Gastroesophageal sphincter (tissue), 3 donors: ENCODE results near the gene RNF123.
"Not testable (repeated sequence)": the region's sequence is repeated elsewhere in the genome, so short reads cannot be mapped to it uniquely, and the experiment has no call there.

Experiments used
- CTCF ChIP-seq, 4 experiments: fragments of 200-600 bp in 2 of 4; fragments of 450-650 bp in 2 of 4; sonication (generic) in 1 of 4; IDR thresholded peaks; one replicate each; pipeline ENCODE4 v1.5.1; 2017 to 2019; ENCODE audit warnings: antibody characterized with exemption in 4 of 4, mild to moderate bottlenecking in 2 of 4, moderate library complexity in 2 of 4
- EP300 ChIP-seq: sonication (generic); formaldehyde crosslinking; IDR thresholded peaks from one replicate; pipeline ENCODE4 v1.6.1; 2017; ENCODE audit warnings: antibody characterized with exemption, mild to moderate bottlenecking
- POLR2A ChIP-seq, 2 donors: fragments of 450-650 bp; IDR thresholded peaks; one replicate each; pipeline ENCODE4 v1.6.1; 2017; ENCODE audit warnings: antibody characterized with exemption in 2 of 2, mild to moderate bottlenecking in 2 of 2, moderate library complexity in 1 of 2
- POLR2AphosphoS5 ChIP-seq: sonication (generic); formaldehyde crosslinking; IDR thresholded peaks from one replicate; pipeline ENCODE4 v1.6.1; 2017; ENCODE audit warnings: antibody characterized with exemption

- TF ChIP-seq CTCF (IDR thresholded peaks at IDR 0.05); POLR2A (IDR thresholded peaks at IDR 0.05); POLR2AphosphoS5; EP300: not testable (repeated sequence)
Observed at GRCh38 chr3:49689908-49690624, 709 bp downstream of the RNF123 start.
